Measurements from ENCODE around the gene EHD3. TPM values are rescaled to one million over a fixed set of nuclear protein-coding genes. Genes with fewer than 3 reads are reported as not detected.

Gene EHD3
- total RNA-seq, 1 donor from 2014 or later, result 26.6 TPM

DNA sequence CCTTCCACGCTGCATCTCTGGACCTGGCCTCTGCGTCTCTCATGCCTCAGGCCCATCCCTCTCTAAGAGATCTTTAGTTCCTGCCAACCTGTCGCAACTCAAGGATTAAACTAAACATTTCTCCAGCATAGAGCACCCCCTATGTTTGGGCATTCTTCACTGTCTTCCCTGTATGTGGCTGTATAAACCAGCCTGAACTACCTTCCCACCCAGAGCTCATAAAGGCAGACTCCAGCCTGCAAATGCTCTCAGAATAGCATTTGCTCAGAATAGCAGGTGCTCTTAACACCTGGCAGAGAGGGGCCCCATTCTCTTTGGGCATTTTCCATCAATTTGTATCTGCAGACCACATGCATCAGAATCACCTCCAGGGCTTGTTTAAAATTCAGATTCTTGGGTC lies 83.4 kb downstream of the EHD3 start:
- intact Hi-C loops (cut with DNase I), result no loop called here
- DNase-seq (ENCODE audit: low spot score), result no peak

DNA sequence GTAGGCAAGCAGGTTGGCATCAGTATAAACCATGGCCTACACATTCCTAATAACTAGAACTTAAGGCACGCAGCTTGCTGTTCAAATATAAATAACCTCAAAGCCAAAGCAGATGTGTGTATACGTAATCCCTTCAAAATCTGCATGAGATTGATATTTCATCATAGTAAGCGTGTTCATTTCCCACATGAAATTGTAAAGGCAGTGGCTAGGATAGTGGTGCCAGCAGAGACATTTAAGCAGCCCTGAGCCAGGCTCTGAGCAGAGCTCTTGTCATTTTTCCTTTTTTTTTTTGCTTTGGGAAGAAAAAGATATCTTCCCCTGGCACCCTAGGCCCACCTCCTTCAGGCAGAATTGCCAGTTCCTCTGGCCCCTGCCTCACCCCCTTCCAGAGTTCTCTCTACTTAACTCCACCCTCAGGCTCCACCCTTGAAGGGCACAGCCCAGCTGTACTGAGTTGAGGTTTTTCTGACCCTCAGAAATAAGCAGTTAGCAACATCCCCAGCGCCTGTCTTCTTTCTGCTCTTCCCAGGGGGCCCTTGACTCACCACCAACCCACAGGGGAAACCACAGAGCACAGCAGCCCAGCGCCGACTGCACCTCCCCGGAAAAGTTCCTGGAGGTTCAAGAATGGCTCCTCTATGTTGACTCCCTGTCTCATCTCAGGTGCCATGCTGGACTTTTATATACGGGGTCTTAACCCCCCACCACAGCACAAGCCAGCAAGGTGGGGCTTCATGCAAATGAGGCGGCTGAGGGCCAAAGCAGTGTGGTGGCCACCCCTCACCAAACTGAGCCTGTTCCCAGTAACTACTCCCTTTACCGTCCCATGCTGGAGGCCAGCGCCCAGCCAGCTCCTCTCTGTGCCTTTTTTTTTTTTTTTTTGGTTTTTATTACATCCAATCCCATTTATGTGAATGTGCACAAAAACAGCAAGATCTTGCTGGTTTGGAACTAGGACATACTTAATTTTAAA lies 84.7 kb downstream of the EHD3 start:
- no peak for DNase-seq (ENCODE audit: low spot score)

More for the DNA sequence above, 84.7 kb downstream of the EHD3 start:
- intact Hi-C loops (cut with DNase I), result no loop called here

Other genes with a start within 250 kb of the EHD3 start
- gene GALNT14, start 95.7 kb upstream of the EHD3 start, total RNA-seq, result 0.48 TPM
- 0.16 TPM for gene CAPN14, start 16.6 kb upstream of the EHD3 start, total RNA-seq
- not detected for gene XDH, start 180.6 kb downstream of the EHD3 start, total RNA-seq